ENCODE data around the gene IRF9. TPM values are rescaled to one million over a fixed set of nuclear protein-coding genes. Genes with fewer than 3 reads are reported as not detected.

IRF9 gene
- total RNA-seq, 1 experiment from 2014 or later, result 27.6 TPM

DNA sequence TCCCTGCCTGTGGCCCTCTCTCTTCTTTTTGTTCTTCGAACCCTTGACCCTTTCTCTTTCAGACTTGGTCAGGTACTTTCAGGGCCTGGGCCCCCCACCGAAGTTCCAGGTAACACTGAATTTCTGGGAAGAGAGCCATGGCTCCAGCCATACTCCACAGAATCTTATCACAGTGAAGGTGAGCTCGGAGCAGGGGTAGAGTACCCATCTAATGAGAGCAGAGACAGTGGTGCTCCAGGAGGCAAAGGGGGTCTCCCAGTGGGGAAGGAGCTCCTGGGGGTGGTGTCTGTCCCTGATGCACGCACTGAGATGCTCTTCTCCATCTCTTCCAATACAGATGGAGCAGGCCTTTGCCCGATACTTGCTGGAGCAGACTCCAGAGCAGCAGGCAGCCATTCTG lies 4.7 kb downstream of the IRF9 start:
- Histone ChIP-seq H2BK15ac (ENCODE audit: low read depth, low read length) (no peak overlapping the region), H2BK12ac (ENCODE audit: insufficient read length, low read depth, low read length) (no peak overlapping the region), H2BK5ac (ENCODE audit: insufficient read length, low read length) (no peak overlapping the region), H2AK5ac (ENCODE audit: insufficient read length, low read length) (no peak overlapping the region), H4K5ac (ENCODE audit: insufficient read length, low read depth, low read length) (no peak overlapping the region), H3K4me2 (ENCODE audit: insufficient read depth, insufficient read length, low read length) (no peak overlapping the region), H3K23ac (ENCODE audit: insufficient read length, low read depth, low read length) (no peak overlapping the region), H4K20me1 (ENCODE audit: control insufficient read depth, insufficient read depth, insufficient read length) (no peaks in the 10 kb centered on the region), H3K56ac (ENCODE audit: insufficient read length, low read depth, low read length) (no peak overlapping the region), H3K14ac (ENCODE audit: insufficient read depth, low read length) (no peak overlapping the region), H3K4me1 (ENCODE audit: insufficient read depth, low read length) (no peaks in the 10 kb centered on the region), H3T11ph (ENCODE audit: low read length) (no peak overlapping the region), H3K27ac (ENCODE audit: insufficient read length, low read depth, low read length) (no peak overlapping the region), H2BK120ac (ENCODE audit: low read depth, low read length, poor library complexity, severe bottlenecking) (no peak overlapping the region), H3K9ac (ENCODE audit: extremely low read depth, insufficient read length, low read length) (no peak overlapping the region), H3K4ac (ENCODE audit: low read depth, low read length) (no peak overlapping the region), H4K91ac (ENCODE audit: insufficient read length, low read depth, low read length) (no peak overlapping the region), H3K23me2 (ENCODE audit: insufficient read length, low read depth, low read length, poor library complexity, severe bottlenecking) (no peaks in the 10 kb centered on the region), H3K79me1 (ENCODE audit: insufficient read depth, low read depth, low read length, poor library complexity, severe bottlenecking) (no peaks in the 10 kb centered on the region), H2BK20ac (ENCODE audit: low read depth, low read length, poor library complexity, severe bottlenecking) (no peak overlapping the region), H2AFZ (ENCODE audit: low read length) (no peak overlapping the region), H4K8ac (replicated peaks; ENCODE audit: insufficient read length, low read depth, low read length) (no peak overlapping the region), H3K18ac (ENCODE audit: insufficient read length, low read depth, low read length) (no peak overlapping the region), H3K9me3 (ENCODE audit: control insufficient read depth, low read depth, low read length) (no peaks in the 10 kb centered on the region), H3K27me3 (ENCODE audit: insufficient read depth, low read length) (no peaks in the 10 kb centered on the region), H3K79me2 (ENCODE audit: insufficient read depth, low read length) (no peaks in the 10 kb centered on the region)
- no peaks in the 10 kb centered on the region; the same call in 1 of the 2 replicates for H3K27me3 Mint-ChIP-seq (ENCODE audit: low read depth)
- whole genome bisulfite sequencing (ENCODE audit: extremely low coverage, insufficient read length, low lambda C conversion rate), result no CpG with 5 or more reads among the region's 5 CpGs
- no peak overlapping the region for H3K4me3 Mint-ChIP-seq
- H3K27ac Mint-ChIP-seq, result no peak overlapping the region; a peak in 1 of 7 replicates
- H3K36me3 Mint-ChIP-seq (ENCODE audit: insufficient read depth in 1 of 3, low read depth in 3 of 3), result peaks cover 7 to 42% (median 26%) of the 10 kb centered on the region in 3 experiments
- no peaks in the 10 kb centered on the region for H3K9me3 Mint-ChIP-seq
- TF ChIP-seq CTCF (conservative IDR thresholded peaks at IDR 0.05), result no peak
- DNase-seq, result no peak
- peaks cover 10 to 12% of the 10 kb centered on the region in 2 experiments for H3K4me1 Mint-ChIP-seq

Data from H9 (cell line).